Parietal lobe (tissue), 2 donors: ENCODE data around the gene SYNE3. TPM values are rescaled to one million over a fixed set of nuclear protein-coding genes. Genes with fewer than 3 reads are reported as not detected.

Source experiments
- small RNA-seq: library from RNA; depleted of rRNA; stranded (forward); fragments of <200 nt; gene quantifications from one replicate; pipeline ENCODE3, GENCODE V24; 2014; ENCODE audit warnings: low replicate concordance
- total RNA-seq: library from RNA; depleted of rRNA; stranded (reverse); fragments of >200 nt; gene quantifications from one replicate; pipeline ENCODE4 v1.2.3, GENCODE V29; 2014

The SYNE3 gene, protein sequence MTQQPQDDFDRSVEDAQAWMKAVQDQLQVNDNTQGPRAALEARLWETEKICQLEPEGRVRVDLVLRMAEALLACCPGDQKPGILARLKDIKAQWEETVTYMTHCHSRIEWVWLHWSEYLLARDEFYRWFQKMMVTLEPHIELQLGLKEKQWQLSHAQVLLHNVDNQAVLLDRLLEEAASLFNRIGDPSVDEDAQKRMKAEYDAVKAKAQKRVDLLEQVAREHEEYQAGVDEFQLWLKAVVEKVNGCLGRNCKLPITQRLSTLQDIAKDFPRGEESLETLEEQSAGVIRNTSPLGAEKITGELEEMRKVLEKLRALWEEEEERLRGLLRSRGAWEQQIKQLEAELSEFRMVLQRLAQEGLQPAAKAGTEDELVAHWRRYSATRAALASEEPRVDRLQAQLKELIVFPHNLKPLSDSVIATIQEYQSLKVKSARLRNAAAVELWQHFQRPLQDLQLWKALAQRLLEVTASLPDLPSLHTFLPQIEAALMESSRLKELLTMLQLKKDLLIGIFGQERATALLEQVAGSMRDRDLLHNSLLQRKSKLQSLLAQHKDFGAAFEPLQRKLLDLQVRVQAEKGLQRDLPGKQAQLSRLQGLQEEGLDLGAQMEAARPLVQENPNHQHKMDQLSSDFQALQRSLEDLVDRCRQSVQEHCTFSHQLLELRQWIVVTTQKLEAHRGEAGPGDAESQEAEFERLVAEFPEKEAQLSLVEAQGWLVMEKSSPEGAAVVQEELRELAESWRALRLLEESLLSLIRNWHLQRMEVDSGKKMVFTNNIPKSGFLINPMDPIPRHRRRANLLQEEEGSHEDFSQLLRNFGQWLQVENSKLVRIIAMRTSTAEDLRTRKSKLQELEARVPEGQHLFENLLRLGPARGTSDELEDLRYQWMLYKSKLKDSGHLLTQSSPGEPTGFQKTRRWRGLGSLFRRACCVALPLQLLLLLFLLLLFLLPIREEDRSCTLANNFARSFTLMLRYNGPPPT
- total RNA-seq = 2.2 TPM

DNA sequence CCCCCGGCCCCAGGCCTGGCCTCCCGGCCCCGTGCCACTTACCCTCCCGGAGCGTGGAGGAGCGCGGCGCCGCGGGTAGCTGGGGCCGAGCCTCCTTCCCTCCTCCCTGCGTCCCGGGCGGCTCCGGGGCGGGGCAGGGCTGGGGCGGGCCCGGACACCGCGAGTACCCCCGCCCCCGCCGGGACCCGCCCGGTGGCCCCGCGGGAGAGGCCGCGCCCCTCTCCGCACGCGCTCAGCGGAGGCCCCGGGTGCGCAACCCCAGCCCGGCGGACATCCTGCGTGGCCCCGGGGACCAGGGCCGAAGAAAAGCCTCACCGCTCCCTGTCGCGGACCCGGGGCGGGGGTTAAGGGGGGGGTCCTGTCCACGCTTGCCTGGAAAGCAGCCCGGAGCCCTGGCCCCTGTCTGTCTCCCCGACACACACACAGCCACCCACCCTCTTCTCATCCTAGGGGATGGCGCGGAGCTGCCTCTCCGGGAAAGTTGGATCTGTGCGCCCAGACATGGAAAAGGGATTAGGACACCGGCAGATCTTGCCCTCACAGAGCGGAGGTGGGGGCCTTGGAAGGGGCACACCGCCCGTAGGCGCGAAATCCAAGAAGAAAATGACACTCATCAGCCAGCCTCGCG, at the start of gene SYNE3:
SYNE3 (minus strand) TSS at position 97 of the 628 bp plus-strand sequence. CDS start 40,829 bp downstream, outside the sequence.

DNA sequence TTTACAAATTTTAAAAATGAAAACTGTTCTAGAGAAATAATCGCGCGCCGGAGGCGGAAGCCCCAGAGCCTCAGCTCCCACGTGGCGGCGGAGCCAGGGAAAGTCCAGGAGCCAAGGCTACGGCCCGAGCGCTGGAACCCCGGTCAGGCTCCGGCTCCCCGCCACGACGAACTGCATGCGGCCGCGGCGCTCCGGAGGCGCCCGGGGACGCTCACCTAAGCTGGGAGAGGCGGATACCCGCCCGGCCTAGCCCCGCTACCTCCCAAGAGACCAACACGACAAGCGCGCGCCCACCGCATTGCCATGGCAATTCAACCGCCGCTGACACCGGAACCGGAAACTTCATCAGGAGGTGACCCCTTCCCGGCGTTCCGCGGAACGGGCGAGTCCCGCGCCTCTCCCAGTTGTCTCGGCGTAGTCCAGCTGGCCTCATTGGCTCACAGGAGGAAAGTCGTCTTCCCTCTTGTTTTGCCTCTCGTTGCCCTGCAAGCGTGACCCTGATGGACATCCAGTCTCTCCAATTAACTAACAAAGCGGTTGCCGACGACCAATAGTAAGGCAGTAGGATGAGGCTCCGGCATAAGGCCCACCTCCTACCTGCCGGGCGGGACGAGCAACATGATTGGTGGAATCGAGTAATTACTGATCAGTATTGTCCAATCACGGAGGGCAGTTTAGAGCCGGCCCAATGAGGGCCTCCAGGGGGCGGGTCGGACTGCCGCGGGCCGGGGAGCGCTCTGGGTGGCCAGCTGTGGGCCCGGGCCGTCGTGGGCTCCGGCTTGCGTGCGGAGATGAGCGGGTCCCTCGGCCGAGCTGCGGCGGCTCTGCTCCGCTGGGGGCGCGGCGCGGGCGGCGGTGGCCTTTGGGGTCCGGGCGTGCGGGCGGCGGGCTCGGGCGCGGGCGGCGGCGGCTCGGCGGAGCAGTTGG, 18.1 kb upstream of the SYNE3 start, which contains the start of gene GLRX5:
GLRX5 (plus strand) TSS at position 752 of the 927 bp plus-strand sequence; CDS start at position 792, 40 bp downstream.

Small RNA genes within 50 kb of the gene (small RNA-seq; reads per million reads assigned to genes)
- gene SCARNA13 = 6.9 reads per million, percentile 88 among the genes with 10 or more reads in this experiment

Other genes with a start within 250 kb of the SYNE3 start
- gene CLMN, start 196.7 kb downstream of the SYNE3 start, total RNA-seq = 3.1 TPM
- gene GLRX5, start 18.4 kb upstream of the SYNE3 start, total RNA-seq = 18.5 TPM
- not detected for gene TCL1B, start 169.8 kb upstream of the SYNE3 start, total RNA-seq
- not detected for gene TCL1A, start 197.5 kb upstream of the SYNE3 start, total RNA-seq